GM12878 (cell line): Measurements from ENCODE around the gene NOVA2. TPM values are rescaled to one million over a fixed set of nuclear protein-coding genes. Genes with fewer than 3 reads are reported as not detected.

Source experiments
- BHLHE40 ChIP-seq, 2 experiments: fragments of 450-650 bp in 1 of 2; IDR thresholded peaks; 2 replicates each; pipeline ENCODE4 v1.6.1; 2011 to 2017; ENCODE audit warnings: low read depth in 2 of 2, borderline replicate concordance in 1 of 2, improper control_type of control experiment in 1 of 2, low read length in 1 of 2, mild to moderate bottlenecking in 1 of 2
- CEBPB ChIP-seq, 2 experiments: fragments of 150-350 bp in 1 of 2; IDR thresholded peaks; 2 replicates each; pipeline ENCODE4 v1.6.1; 2012 to 2014; ENCODE audit warnings: low read depth in 2 of 2, low read length in 2 of 2, borderline replicate concordance in 1 of 2, inconsistent platforms in 1 of 2
- CEBPZ ChIP-seq: fragments of 150-350 bp; IDR thresholded peaks from 2 replicates; pipeline ENCODE4 v1.6.1; 2016; ENCODE audit warnings: low read depth, low read length
- EP300 ChIP-seq, 2 experiments: fragments of 150-350 bp in 1 of 2; IDR thresholded peaks; 2 replicates each; pipeline ENCODE4 v1.6.1; 2011 to 2012; ENCODE audit warnings: low read depth in 2 of 2, low read length in 2 of 2, borderline replicate concordance in 1 of 2, improper control_type of control experiment in 1 of 2, inconsistent platforms in 1 of 2; ENCODE audit not compliant: control insufficient read depth in 1 of 2
- HSF1 ChIP-seq: fragments of 150-350 bp; IDR thresholded peaks from 2 replicates; pipeline ENCODE4 v1.6.1; 2014; ENCODE audit warnings: mild to moderate bottlenecking, low read depth, low read length
- IRF4 ChIP-seq: IDR thresholded peaks from 2 replicates; pipeline ENCODE4 v1.6.1; 2011; ENCODE audit warnings: low read depth, low read length
- JUNB ChIP-seq: IDR thresholded peaks from 2 replicates; pipeline ENCODE4 v1.6.1; 2016; ENCODE audit warnings: antibody characterized with exemption, mild to moderate bottlenecking
- KDM1A ChIP-seq: fragments of 200-600 bp; sonication (generic); IDR thresholded peaks from 2 replicates; pipeline ENCODE4 v1.6.1; 2016; ENCODE audit warnings: borderline replicate concordance
- MAX ChIP-seq: IDR thresholded peaks from 2 replicates; pipeline ENCODE4 v1.6.1; 2012; ENCODE audit warnings: low read depth, low read length, improper control_type of control experiment
- MEF2A ChIP-seq: IDR thresholded peaks from 2 replicates; pipeline ENCODE4 v1.6.1; 2011; ENCODE audit warnings: low read depth, mild to moderate bottlenecking, low read length, moderate library complexity; ENCODE audit not compliant: insufficient read depth
- MYC ChIP-seq: IDR thresholded peaks from 2 replicates; pipeline ENCODE4 v1.6.1; 2011; ENCODE audit warnings: mild to moderate bottlenecking, low read length, moderate library complexity, inconsistent platforms; ENCODE audit not compliant: insufficient read depth, insufficient replicate concordance, insufficient read length, severe bottlenecking
- STAT1 ChIP-seq: fragments of 450-650 bp; conservative IDR thresholded peaks from 2 replicates; pipeline ENCODE4 v1.6.1; 2014; ENCODE audit warnings: antibody characterized with exemption, mild to moderate bottlenecking
- TCF12 ChIP-seq: IDR thresholded peaks from 2 replicates; pipeline ENCODE4 v1.6.1; 2011; ENCODE audit warnings: low read depth, mild to moderate bottlenecking, low read length
- USF1 ChIP-seq: IDR thresholded peaks from 2 replicates; pipeline ENCODE4 v1.6.1; 2011; ENCODE audit warnings: borderline replicate concordance, low read depth, mild to moderate bottlenecking, moderate library complexity, mixed read lengths, low read length; ENCODE audit not compliant: insufficient read depth; ENCODE audit errors: extremely low read length
- polyA plus RNA-seq, 11 experiments: library from polyadenylated mRNA; depleted of rRNA in 4 of 11; unstranded in 6 of 11; stranded (reverse) in 5 of 11; fragments of >200 nt; fragmentation: Nextera tagmentation in 4 of 11; fragmentation: Illumina TruSeq in 1 of 11; extraction: Ambion mirVana in 4 of 11; extraction: Trizol in 1 of 11; gene quantifications; 1 replicate in 1 of 11; 2 replicates in 10 of 11; pipeline versions ENCODE4 v1.2.1 to v1.2.3, GENCODE V29; 2011 to 2016; ENCODE audit warnings: inconsistent platforms in 2 of 11, missing spikeins in 2 of 11, low read depth in 1 of 11
- total RNA-seq, 4 experiments: library from RNA; depleted of rRNA in 3 of 4; stranded (reverse); fragments of >200 nt in 3 of 4; fragmentation: Illumina TruSeq in 1 of 4; extraction: Trizol in 1 of 4; gene quantifications; 2 replicates each; pipeline versions ENCODE4 v1.2.1 to v1.2.3, GENCODE V29; 2013 to 2021

The NOVA2 gene
- total and polyA plus RNA-seq, 10 of the 15 experiments (the other 5 are each of a cell fraction or from before 2014, with no cell fraction given), result under 0.01 to 0.44 (median 0.03) TPM; not detected in 4

GRCh38 chr19:45927565-45928261 lies 46.0 kb downstream of the NOVA2 start (continued):
- TF ChIP-seq BHLHE40 (IDR thresholded peaks at IDR 0.05; ENCODE audit: borderline replicate concordance in 1 of 2, low read depth in 2 of 2, low read length in 1 of 2), result peak in 1 of 2 experiments; percentile 33; a peak in 1 of 4 replicates
- TF ChIP-seq MEF2A, result no peak
- TF ChIP-seq EP300 (IDR thresholded peaks at IDR 0.05; ENCODE audit: borderline replicate concordance in 1 of 2, control insufficient read depth in 1 of 2, low read depth in 2 of 2, low read length in 2 of 2), result no peak
- peak; percentile 89 for TF ChIP-seq USF1
- TF ChIP-seq JUNB, result no peak
- TF ChIP-seq STAT1, result peak; percentile 86; the same call in 1 of the 2 replicates
- TF ChIP-seq TCF12, result no peak
- no peak for TF ChIP-seq KDM1A
- no peak for TF ChIP-seq MYC
- 0 out of 2 replicates have a peak, but pooled peaks have one; percentile 13 for TF ChIP-seq IRF4
- TF ChIP-seq CEBPB (IDR thresholded peaks at IDR 0.05; ENCODE audit: borderline replicate concordance in 1 of 2, low read depth in 2 of 2, low read length in 2 of 2), result no peak
- TF ChIP-seq CEBPZ, result no peak
- no peak for TF ChIP-seq HSF1
- peak; percentile 75; the same call in 1 of the 2 replicates for TF ChIP-seq MAX
